PFSK-1 (cell line): ENCODE results near the gene OR2G6.
"Not testable (repeated sequence)": the region's sequence is repeated elsewhere in the genome, so short reads cannot be mapped to it uniquely, and the experiment has no call there.

Source experiments
- FOXP2 ChIP-seq: optimal IDR thresholded peaks from 2 replicates; pipeline ENCODE3; 2011; ENCODE audit warnings: borderline replicate concordance, control low read depth, inconsistent platforms; ENCODE audit not compliant: insufficient read depth; ENCODE audit errors: extremely low read length, extremely low read depth
- POLR2AphosphoS5 ChIP-seq: IDR thresholded peaks from 2 replicates; pipeline ENCODE4 v1.6.1; 2012; ENCODE audit warnings: low read depth, mild to moderate bottlenecking, control low read depth, low read length, moderate library complexity
- REST ChIP-seq, 2 experiments: IDR thresholded peaks; 2 replicates each; pipeline versions ENCODE4 v1.6.1 to v1.8.0; 2011 to 2012; ENCODE audit warnings: low read depth in 2 of 2, low read length in 2 of 2, control low read depth in 1 of 2, inconsistent platforms in 1 of 2, mild to moderate bottlenecking in 1 of 2, moderate library complexity in 1 of 2; ENCODE audit not compliant: insufficient read depth in 1 of 2
- SIN3A ChIP-seq: IDR thresholded peaks from 2 replicates; pipeline ENCODE4 v1.6.1; 2012; ENCODE audit warnings: mild to moderate bottlenecking, low read length, moderate library complexity, borderline replicate concordance; ENCODE audit not compliant: insufficient read depth
- TAF1 ChIP-seq: IDR thresholded peaks from 2 replicates; pipeline ENCODE4 v1.6.1; 2012; ENCODE audit warnings: low read length, control low read depth, borderline replicate concordance; ENCODE audit not compliant: insufficient read depth

OR2G6 gene

GRCh38 chr1:248562672-248563071 is 54.8 kb downstream of the OR2G6 start, which contains the start of gene OR2T29:
Gene OR2T29, minus strand, starts transcription at chr1:248562772. Its CDS starts 3,281 bp downstream, at chr1:248559491.
- not testable (repeated sequence) for TF ChIP-seq SIN3A; REST (IDR thresholded peaks at IDR 0.05; ENCODE audit: insufficient read depth in 1 of 2, low read depth in 2 of 2, low read length in 2 of 2); FOXP2

- TF ChIP-seq FOXP2; TAF1; REST (IDR thresholded peaks at IDR 0.05; ENCODE audit: insufficient read depth in 1 of 2, low read depth in 2 of 2, low read length in 2 of 2): not testable (repeated sequence)
Observed at GRCh38 chr1:248574657-248575056, 66.8 kb downstream of the OR2G6 start, which contains the start of gene OR2T34. Gene OR2T34, minus strand, starts transcription at chr1:248574757. Its CDS starts 0 bp downstream, at chr1:248574757.

- TF ChIP-seq POLR2AphosphoS5 (no peak), SIN3A (no peak), TAF1 (no peak), FOXP2 (no peak), REST (IDR thresholded peaks at IDR 0.05; ENCODE audit: insufficient read depth in 1 of 2, low read depth in 2 of 2, low read length in 2 of 2) (no peak)
Observed at GRCh38 chr1:248576260-248576980, 68.5 kb downstream of the OR2G6 start.
